Activated CD4-positive, CD25-positive, alpha-beta regulatory T cell (primary cell): ENCODE measurements around the gene DRP2.
"Not testable (repeated sequence)": the region's sequence is repeated elsewhere in the genome, so short reads cannot be mapped to it uniquely, and the experiment has no call there.

Source experiments
- DNase-seq, 4 experiments: peaks; one replicate each; lab custom pipeline; 2025; lab: John Stamatoyannopoulos, UW

DRP2 gene

DNA sequence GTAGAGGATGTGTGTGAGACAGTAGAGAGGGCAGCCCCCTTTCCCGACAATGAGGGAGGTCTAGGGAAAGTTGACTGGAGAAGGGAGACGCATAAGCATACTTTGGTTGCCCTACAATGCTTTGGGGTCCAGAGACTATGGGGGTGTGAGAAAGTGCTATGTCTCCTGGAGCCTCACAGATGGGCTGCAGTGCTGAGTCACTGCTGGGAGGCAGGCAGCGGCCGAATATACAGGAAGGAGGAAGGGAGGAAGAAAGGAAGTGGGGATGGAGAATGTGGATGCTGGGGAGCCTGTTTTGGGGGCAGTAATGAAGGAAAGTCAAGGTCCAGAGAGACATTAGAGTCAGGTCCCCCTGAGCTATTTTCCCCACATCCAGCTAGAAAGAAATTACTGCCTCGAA is 12.7 kb downstream of the DRP2 start:
- DNase-seq = no peak

- DNase-seq = no peak
Observed at GRCh38 chrX:101237041-101237440, 17.5 kb downstream of the DRP2 start.

- DNase-seq = no peak
Observed at GRCh38 chrX:101241531-101241930, 21.9 kb downstream of the DRP2 start.

DNA sequence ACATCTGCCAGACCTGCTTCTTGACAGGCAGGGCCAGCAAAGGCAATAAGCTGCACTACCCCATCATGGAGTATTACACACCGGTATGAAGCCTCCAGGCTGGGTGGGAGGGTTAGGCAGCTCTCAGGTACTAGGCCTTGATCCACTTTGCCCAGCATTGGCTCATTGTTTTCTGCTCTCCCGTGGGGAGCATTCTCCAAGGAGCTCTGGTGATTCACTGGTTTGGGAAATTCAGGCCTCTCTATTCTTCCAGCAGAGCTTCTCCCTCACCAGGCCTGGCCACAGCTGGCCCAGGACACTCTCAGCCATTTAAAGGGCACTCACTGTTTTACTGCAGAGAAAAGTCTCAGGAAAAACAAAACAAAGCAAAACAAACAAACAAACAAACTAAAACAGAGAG is 33.0 kb downstream of the DRP2 start:
- no peak for DNase-seq

GRCh38 chrX:101257448-101258258 is 38.1 kb downstream of the DRP2 start:
- no peak for DNase-seq

DNA sequence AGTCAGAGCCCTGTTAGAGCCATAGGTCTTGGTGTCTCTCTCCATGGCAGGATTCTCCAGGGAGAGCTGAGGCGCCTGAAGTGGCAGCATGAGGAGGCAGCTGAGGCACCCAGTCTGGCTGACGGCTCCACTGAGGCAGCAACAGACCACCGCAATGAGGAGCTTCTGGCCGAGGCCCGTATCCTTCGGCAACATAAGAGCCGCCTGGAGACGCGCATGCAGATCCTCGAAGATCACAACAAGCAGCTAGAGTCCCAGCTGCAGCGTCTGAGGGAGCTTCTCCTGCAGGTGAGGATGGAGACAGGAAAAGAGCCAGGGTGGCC is 38.6 kb downstream of the DRP2 start:
- DNase-seq = no peak

DNA sequence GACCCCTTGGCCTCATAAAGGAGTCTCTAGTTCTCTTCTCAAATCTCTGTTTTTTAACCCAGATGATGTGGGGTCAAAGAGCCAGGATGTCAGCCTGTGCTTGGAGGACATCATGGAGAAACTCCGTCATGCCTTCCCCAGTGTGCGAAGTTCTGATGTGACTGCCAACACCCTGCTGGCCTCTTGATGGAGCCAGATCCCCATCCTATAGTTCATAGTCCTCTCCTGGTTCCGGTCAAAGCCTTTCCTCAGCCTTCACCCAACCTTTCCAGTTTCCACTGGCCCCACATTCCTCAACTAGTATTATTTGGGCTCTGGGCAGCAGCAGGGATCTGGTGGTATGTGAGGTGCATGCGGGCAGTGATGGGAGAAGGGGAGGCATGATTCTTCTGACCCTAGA is 40.8 kb downstream of the DRP2 start:
- DNase-seq = no peak

GRCh38 chrX:101262590-101262989 is 43.0 kb downstream of the DRP2 start:
- no peak for DNase-seq

DNA sequence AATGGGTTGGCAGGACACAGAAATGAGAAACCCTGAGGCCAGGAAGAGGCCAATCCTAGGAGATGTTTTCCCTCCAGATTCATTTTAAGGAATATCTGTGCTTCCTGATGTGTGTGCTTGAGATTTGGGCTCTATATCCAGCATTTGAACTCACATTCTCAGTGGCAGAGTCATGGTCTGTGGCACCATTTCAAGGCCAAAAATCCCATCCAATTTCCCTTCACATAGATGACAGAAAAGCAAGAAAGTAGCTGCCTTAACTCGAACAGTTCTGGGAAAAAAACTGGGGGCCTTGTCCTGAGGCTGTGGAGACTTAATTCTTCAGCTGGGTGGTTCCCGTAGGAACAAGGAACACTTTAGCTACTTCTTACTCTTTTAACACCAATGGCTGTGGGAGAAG is 44.2 kb downstream of the DRP2 start:
- no peak for DNase-seq

- DNase-seq = no peak
Observed at GRCh38 chrX:101265869-101266428, 46.4 kb downstream of the DRP2 start.

DNA sequence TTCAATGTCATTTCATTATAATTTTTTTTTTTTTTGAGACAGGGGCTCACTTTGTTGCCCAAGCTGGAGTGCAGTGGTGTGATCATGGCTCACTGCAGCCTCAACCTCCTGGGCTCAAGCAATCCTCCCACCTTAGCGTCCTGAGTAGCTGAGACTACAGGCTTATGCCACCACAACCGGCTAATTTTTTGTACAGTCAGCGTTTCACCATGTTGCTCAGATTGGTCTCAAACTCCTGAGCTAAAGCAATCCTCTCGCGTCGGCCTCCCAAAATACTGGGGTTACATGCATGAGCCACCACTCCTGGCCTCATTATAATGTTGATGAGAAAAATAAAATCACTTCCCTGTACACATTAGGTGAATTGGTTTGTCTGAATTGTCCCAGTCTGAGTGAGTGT is 54.6 kb downstream of the DRP2 start:
- DNase-seq = no peak

GRCh38 chrX:101276238-101276637 is 56.7 kb downstream of the DRP2 start:
- DNase-seq = no peak

DNA sequence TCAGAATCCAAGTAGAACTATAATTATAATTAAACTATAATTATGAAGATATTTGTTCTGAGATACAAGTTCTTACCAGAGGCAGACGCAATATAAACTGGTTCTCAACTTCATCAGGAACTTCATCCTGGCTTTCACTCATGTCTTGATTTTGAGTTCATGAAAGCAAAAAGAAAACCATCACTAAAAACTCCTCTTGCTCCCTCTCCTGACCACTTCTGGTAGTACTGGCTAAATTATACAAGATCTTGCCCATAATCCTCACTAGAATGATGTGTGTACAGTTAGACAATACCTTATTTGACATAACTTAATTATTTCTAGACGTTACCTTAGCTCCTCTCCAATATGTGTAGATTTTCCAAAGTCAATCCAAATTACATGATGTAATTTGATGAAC is 67.8 kb downstream of the DRP2 start:
- no peak for DNase-seq

DNA sequence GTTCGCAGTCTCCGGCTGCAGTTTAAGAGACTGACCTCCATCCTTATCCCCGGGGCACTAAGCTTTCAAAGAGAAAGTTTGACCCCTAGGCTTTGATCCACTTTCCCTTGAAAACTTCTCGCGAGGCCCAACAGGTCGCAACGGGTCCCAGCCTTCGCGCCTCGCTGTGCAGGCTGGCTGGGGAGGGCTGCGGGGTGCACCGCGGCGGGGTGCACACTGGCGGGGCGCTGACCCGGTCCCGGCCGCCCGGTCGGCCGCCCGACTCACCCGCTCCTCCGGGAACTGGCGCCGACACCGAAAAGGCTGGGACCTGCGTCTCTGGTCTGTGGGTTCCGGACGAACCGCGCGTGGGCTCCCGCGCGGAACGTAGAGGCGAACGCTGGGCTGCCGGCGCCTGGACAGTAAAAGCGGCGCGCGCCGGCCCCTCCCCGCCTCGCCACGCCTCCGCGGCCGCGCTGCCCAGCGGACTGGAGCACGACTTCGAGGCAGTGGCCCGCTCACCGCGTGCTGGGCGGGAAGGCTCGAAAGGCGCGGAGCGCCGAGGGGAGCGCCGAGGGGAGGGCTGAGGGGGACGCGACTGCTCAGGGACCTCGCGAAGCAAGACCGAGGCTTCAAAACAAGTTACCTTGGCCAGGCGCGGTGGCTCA is 71.5 kb downstream of the DRP2 start, which contains the start of gene TAF7L:
TAF7L (minus strand) TSS at position 378 of the 647 bp plus-strand sequence. CDS start 3,791 bp downstream, outside the sequence.
- no peak for DNase-seq

- not testable (repeated sequence) for DNase-seq
Observed at GRCh38 chrX:101295603-101296002, 76.0 kb downstream of the DRP2 start.

DNA sequence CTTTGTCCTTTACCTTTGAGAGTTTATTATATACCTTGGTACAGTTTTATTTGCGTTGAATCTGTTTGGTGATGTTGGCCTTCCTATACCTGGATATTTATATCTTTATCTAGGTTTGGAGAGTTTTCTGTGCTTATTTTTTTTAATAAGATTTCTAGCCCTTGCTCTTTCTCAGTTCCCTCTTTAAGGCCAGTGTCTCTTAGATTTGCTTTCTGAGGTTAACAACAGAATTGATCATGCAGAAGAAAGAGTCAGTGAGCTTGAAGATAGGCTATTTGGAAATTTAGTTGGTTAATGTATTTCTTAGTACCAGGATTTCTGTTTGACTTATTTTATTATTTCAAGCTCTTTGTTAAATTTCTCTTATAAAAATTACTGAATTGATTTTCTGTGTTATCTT is 84.2 kb downstream of the DRP2 start:
- DNase-seq = no peak
